ENCODE results near the gene SPHK2. TPM values are rescaled to one million over a fixed set of nuclear protein-coding genes. Genes with fewer than 3 reads are reported as not detected.

The SPHK2 gene
- polyA plus RNA-seq, 2 of the 4 experiments (the other 2 are of a cell fraction), result 6.1 to 18.3 TPM

DNA sequence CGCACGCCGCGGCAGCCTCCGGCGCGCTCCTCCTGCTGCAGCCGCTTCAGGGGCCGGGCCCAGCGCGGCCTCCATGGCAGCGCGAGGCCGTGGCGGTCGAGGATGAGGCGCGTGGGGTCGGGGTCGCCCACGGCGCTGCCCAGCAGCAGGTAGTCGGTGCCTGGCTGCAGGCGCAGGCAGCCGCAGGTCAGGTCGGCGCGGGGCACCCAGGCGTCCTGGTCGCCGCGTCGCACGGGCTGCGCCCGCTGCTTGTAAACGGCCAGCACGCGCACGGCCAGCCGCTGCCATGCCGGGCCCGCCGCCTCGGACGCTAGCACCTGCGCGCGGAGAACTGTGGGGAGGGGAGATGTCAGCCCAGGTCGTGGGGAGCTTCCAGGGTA is 42.4 kb downstream of the SPHK2 start:
- no peaks in the 10 kb centered on the region for H3K9me3 ChIP-seq
- TF ChIP-seq HOXA7 (CRISPR knock-in tag; IDR thresholded peaks at IDR 0.05) (no peak), ZSCAN20 (CRISPR knock-in tag; IDR thresholded peaks at IDR 0.05) (no peak), RAD21 (conservative IDR thresholded peaks at IDR 0.05 in 1 of 2, IDR thresholded peaks at IDR 0.05 in 1 of 2) (no peak), FOXS1 (CRISPR knock-in tag; IDR thresholded peaks at IDR 0.05) (no peak), KDM5A (IDR thresholded peaks at IDR 0.05) (no peak), HOXB5 (CRISPR knock-in tag; IDR thresholded peaks at IDR 0.05) (no peak), HEYL (CRISPR knock-in tag; IDR thresholded peaks at IDR 0.05) (no peak)
- TF ChIP-seq, protein P1, sequence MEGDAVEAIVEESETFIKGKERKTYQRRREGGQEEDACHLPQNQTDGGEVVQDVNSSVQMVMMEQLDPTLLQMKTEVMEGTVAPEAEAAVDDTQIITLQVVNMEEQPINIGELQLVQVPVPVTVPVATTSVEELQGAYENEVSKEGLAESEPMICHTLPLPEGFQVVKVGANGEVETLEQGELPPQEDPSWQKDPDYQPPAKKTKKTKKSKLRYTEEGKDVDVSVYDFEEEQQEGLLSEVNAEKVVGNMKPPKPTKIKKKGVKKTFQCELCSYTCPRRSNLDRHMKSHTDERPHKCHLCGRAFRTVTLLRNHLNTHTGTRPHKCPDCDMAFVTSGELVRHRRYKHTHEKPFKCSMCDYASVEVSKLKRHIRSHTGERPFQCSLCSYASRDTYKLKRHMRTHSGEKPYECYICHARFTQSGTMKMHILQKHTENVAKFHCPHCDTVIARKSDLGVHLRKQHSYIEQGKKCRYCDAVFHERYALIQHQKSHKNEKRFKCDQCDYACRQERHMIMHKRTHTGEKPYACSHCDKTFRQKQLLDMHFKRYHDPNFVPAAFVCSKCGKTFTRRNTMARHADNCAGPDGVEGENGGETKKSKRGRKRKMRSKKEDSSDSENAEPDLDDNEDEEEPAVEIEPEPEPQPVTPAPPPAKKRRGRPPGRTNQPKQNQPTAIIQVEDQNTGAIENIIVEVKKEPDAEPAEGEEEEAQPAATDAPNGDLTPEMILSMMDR (IDR thresholded peaks at IDR 0.05), result no peak
- TF ChIP-seq, protein P2, sequence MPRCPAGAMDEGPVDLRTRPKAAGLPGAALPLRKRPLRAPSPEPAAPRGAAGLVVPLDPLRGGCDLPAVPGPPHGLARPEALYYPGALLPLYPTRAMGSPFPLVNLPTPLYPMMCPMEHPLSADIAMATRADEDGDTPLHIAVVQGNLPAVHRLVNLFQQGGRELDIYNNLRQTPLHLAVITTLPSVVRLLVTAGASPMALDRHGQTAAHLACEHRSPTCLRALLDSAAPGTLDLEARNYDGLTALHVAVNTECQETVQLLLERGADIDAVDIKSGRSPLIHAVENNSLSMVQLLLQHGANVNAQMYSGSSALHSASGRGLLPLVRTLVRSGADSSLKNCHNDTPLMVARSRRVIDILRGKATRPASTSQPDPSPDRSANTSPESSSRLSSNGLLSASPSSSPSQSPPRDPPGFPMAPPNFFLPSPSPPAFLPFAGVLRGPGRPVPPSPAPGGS (IDR thresholded peaks at IDR 0.05), result no peak
- no peaks in the 10 kb centered on the region for H3K4me1 ChIP-seq
- H3K4me2 ChIP-seq, result no peak overlapping the region
- WGBS (ENCODE audit: missing lambda C conversion rate), result 92% methylated on average over 36 of the region's 50 CpGs
- FAIRE-seq, result no peak
- no peak for ATAC-seq
- no peak overlapping the region for H3K4me3 ChIP-seq
- CTCF ChIA-PET, result interaction anchor here (1.0 to 7.8 kb wide), 3 partner anchors 9 to 16 kb away, joined by 3 to 68 read pairs (median 6); no protein-coding TSS in a partner anchor
- H3K27ac ChIP-seq, result no peak overlapping the region
- DNase-seq (ENCODE audit: low read depth in 1 of 2, low spot score in 1 of 2), result no peak
- POLR2A ChIA-PET, result no interaction called here

DNA sequence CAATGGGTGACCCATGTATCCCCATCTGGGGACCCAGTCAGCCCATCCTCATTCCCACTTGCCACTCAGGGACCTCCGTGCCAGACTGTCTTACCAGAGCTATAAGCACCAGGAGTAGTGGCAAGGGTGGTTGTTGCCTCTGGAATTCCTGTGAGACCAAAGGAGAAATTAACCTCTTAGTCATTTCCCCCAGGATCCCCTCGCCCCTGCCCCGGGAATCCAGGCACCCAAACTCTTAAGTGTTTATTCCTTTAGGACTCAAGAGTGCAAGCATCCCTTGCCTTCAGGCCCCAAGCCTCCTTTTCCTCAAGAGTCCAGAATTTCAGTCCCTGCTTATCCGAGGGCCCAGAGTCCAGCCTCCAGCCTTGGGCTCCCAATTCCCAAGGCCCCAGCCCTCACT is 44.4 kb downstream of the SPHK2 start:
- CTCF ChIA-PET, result interaction anchor here (0.6 to 7.8 kb wide), 3 partner anchors 12 to 18 kb away, joined by 3 to 68 read pairs (median 8); partner anchors contain the start of gene CA11
- no peak for DNase-seq (ENCODE audit: low read depth in 1 of 2, low spot score in 1 of 2)
- Histone ChIP-seq H3K9me3 (no peaks in the 10 kb centered on the region), H3K4me3 (no peak overlapping the region), H3K4me1 (no peaks in the 10 kb centered on the region), H3K4me2 (no peak overlapping the region), H3K27ac (no peak overlapping the region)
- 79% methylated on average over 4 of the region's 4 CpGs for WGBS (ENCODE audit: missing lambda C conversion rate)
- POLR2A ChIA-PET, result no interaction called here
- ATAC-seq, result no peak
- FAIRE-seq, result no peak
- TF ChIP-seq EHMT2 (IDR thresholded peaks at IDR 0.05; ENCODE audit: low read depth) (no peak), HDAC2 (IDR thresholded peaks at IDR 0.05) (no peak), ESRRA (IDR thresholded peaks at IDR 0.05; ENCODE audit: borderline replicate concordance, low read length) (no peak), TFCP2L1 (CRISPR knock-in tag; IDR thresholded peaks at IDR 0.05) (no peak), FOXS1 (CRISPR knock-in tag; IDR thresholded peaks at IDR 0.05) (no peak), EP300 (IDR thresholded peaks at IDR 0.05) (no peak), MYC (IDR thresholded peaks at IDR 0.05; ENCODE audit: borderline replicate concordance, low read length) (no peak), CEBPB (IDR thresholded peaks at IDR 0.05) (no peak), CBX8 (IDR thresholded peaks at IDR 0.05) (no peak)
- TF ChIP-seq, protein P1 (IDR thresholded peaks at IDR 0.05), result no peak
- TF ChIP-seq, protein P3, sequence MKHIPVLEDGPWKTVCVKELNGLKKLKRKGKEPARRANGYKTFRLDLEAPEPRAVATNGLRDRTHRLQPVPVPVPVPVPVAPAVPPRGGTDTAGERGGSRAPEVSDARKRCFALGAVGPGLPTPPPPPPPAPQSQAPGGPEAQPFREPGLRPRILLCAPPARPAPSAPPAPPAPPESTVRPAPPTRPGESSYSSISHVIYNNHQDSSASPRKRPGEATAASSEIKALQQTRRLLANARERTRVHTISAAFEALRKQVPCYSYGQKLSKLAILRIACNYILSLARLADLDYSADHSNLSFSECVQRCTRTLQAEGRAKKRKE (CRISPR knock-in tag; IDR thresholded peaks at IDR 0.05; ENCODE audit: low read depth), result no peak
- TF ChIP-seq, protein P4, sequence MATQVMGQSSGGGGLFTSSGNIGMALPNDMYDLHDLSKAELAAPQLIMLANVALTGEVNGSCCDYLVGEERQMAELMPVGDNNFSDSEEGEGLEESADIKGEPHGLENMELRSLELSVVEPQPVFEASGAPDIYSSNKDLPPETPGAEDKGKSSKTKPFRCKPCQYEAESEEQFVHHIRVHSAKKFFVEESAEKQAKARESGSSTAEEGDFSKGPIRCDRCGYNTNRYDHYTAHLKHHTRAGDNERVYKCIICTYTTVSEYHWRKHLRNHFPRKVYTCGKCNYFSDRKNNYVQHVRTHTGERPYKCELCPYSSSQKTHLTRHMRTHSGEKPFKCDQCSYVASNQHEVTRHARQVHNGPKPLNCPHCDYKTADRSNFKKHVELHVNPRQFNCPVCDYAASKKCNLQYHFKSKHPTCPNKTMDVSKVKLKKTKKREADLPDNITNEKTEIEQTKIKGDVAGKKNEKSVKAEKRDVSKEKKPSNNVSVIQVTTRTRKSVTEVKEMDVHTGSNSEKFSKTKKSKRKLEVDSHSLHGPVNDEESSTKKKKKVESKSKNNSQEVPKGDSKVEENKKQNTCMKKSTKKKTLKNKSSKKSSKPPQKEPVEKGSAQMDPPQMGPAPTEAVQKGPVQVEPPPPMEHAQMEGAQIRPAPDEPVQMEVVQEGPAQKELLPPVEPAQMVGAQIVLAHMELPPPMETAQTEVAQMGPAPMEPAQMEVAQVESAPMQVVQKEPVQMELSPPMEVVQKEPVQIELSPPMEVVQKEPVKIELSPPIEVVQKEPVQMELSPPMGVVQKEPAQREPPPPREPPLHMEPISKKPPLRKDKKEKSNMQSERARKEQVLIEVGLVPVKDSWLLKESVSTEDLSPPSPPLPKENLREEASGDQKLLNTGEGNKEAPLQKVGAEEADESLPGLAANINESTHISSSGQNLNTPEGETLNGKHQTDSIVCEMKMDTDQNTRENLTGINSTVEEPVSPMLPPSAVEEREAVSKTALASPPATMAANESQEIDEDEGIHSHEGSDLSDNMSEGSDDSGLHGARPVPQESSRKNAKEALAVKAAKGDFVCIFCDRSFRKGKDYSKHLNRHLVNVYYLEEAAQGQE (IDR thresholded peaks at IDR 0.05), result no peak

All from A549 (cell line).